A549 (cell line): ENCODE results near the gene MAP1LC3B2. TPM values are rescaled to one million over a fixed set of nuclear protein-coding genes. Genes with fewer than 3 reads are reported as not detected.
A peak's percentile ranks its signal among the peaks of the same experiment; 100 is the strongest.

Source experiments
- ATAC-seq, 2 experiments: fragments of 200-7000 bp in 1 of 2; fragments of >200 bp in 1 of 2; cut with Nextera tagmentation in 1 of 2; cut with Tn5 transposase in 1 of 2; 3 replicates each; pipeline versions ENCODE4 v1.8.0 to v1.9.1; 2018 to 2020; ENCODE audit warnings: mild to moderate bottlenecking in 1 of 2, moderate library complexity in 1 of 2
- CTCF ChIA-PET: fragments of 300-600 bp; sonication (Branson Sonifier 250); formaldehyde crosslinking; extraction: SDS; loops from one replicate; lab custom pipeline; 2021; ENCODE audit warnings: antibody characterized with exemption, inconsistent platforms; lab: Yijun Ruan, JAX
- POLR2A ChIA-PET: fragments of 350-600 bp; formaldehyde crosslinking; extraction: SDS; loops from one replicate; lab custom pipeline; 2021; ENCODE audit warnings: antibody characterized with exemption, inconsistent platforms; lab: Yijun Ruan, JAX
- DNase-seq, 2 experiments: peaks; one replicate each; pipeline versions ENCODE4 v3.0.0 to v3.0.0-alpha.2; 2011 to 2016; ENCODE audit warnings: low read depth in 1 of 2, low spot score in 1 of 2
- FAIRE-seq: peaks from 2 replicates; lab custom pipeline; 2011; peaks lifted over from hg19 to GRCh38; lab: Jason Lieb, UNC
- H3K27ac ChIP-seq, 2 experiments: fragments of >200 bp; sonication (Bioruptor Twin); formaldehyde crosslinking; 3 replicates each; pipeline ENCODE4 v1.5.1; 2016 to 2017
- H3K4me1 ChIP-seq: fragments of >200 bp; sonication (Bioruptor Twin); formaldehyde crosslinking; 3 replicates; pipeline ENCODE4 v1.6.1; 2016
- H3K4me2 ChIP-seq: fragments of >200 bp; sonication (Bioruptor Twin); formaldehyde crosslinking; 3 replicates; pipeline ENCODE4 v1.6.1; 2016
- H3K4me3 ChIP-seq: fragments of >200 bp; sonication (Bioruptor Twin); formaldehyde crosslinking; 3 replicates; pipeline ENCODE4 v1.5.1; 2016
- H3K9me3 ChIP-seq: fragments of >200 bp; sonication (Bioruptor Twin); formaldehyde crosslinking; 3 replicates; pipeline ENCODE4 v1.6.1; 2016
- CBX2 ChIP-seq: fragments of 200-600 bp; sonication (generic); IDR thresholded peaks from 2 replicates; pipeline ENCODE4 v1.6.1; 2016; ENCODE audit warnings: low read depth, mild to moderate bottlenecking, borderline replicate concordance
- CBX8 ChIP-seq: fragments of 200-600 bp; sonication (generic); IDR thresholded peaks from 2 replicates; pipeline ENCODE4 v1.6.1; 2016
- CHD4 ChIP-seq: fragments of 200-600 bp; sonication (generic); IDR thresholded peaks from 2 replicates; pipeline ENCODE4 v1.6.1; 2016; ENCODE audit warnings: antibody characterized with exemption, mild to moderate bottlenecking, borderline replicate concordance
- EP300 ChIP-seq, 2 experiments: fragments of >200 bp; sonication (Bioruptor Twin); formaldehyde crosslinking; IDR thresholded peaks; 2 replicates in 1 of 2; 3 replicates in 1 of 2; pipeline ENCODE4 v1.6.1; 2016 to 2017
- ESRRA ChIP-seq: fragments of 150-350 bp; IDR thresholded peaks from 2 replicates; pipeline ENCODE4 v1.6.1; 2014; ENCODE audit warnings: mild to moderate bottlenecking, low read length, borderline replicate concordance
- HEYL ChIP-seq: fragments of 250-450 bp; sonication (Bioruptor Pico); IDR thresholded peaks from 2 replicates; pipeline ENCODE4 v1.8.0; 2021; ENCODE audit warnings: mild to moderate bottlenecking, moderate library complexity
- HOXA7 ChIP-seq: fragments of 250-450 bp; sonication (Bioruptor Pico); IDR thresholded peaks from 2 replicates; pipeline ENCODE4 v1.5.0; 2020; ENCODE audit warnings: mild to moderate bottlenecking, moderate library complexity
- HOXB13 ChIP-seq: fragments of 250-450 bp; sonication (Bioruptor Pico); IDR thresholded peaks from 2 replicates; pipeline ENCODE4 v1.5.0; 2020; ENCODE audit warnings: low read depth, mild to moderate bottlenecking, moderate library complexity
- HOXB5 ChIP-seq: fragments of 250-450 bp; sonication (Bioruptor Pico); IDR thresholded peaks from 2 replicates; pipeline ENCODE4 v1.5.0; 2020; ENCODE audit warnings: mild to moderate bottlenecking, moderate library complexity
- KDM5A ChIP-seq: fragments of 200-600 bp; sonication (generic); IDR thresholded peaks from 2 replicates; pipeline ENCODE4 v1.6.1; 2016; ENCODE audit warnings: antibody characterized with exemption, mild to moderate bottlenecking
- MAZ ChIP-seq: fragments of 150-350 bp; IDR thresholded peaks from 2 replicates; pipeline ENCODE4 v1.6.1; 2014; ENCODE audit warnings: antibody characterized with exemption, low read depth, low read length, borderline replicate concordance
- NPAS2 ChIP-seq: fragments of 250-450 bp; sonication (Bioruptor Pico); IDR thresholded peaks from 2 replicates; pipeline ENCODE4 v1.8.0; 2022; ENCODE audit warnings: mild to moderate bottlenecking, moderate library complexity, borderline replicate concordance
- NR3C1 ChIP-seq: fragments of >200 bp; sonication (Bioruptor Twin); formaldehyde crosslinking; IDR thresholded peaks from 3 replicates; pipeline ENCODE4 v1.6.1; 2017
- POLR2AphosphoS2 ChIP-seq: conservative IDR thresholded peaks from 2 replicates; pipeline ENCODE4 v1.6.1; 2012; ENCODE audit warnings: low read length, improper control_type of control experiment, inconsistent platforms
- RARB ChIP-seq: fragments of 250-450 bp; sonication (Bioruptor Pico); IDR thresholded peaks from 2 replicates; pipeline ENCODE4 v1.8.0; 2021; ENCODE audit warnings: mild to moderate bottlenecking, moderate library complexity
- RFX5 ChIP-seq: fragments of 450-650 bp; IDR thresholded peaks from 2 replicates; pipeline ENCODE4 v1.7.1; 2014; ENCODE audit warnings: antibody characterized with exemption, mild to moderate bottlenecking, moderate library complexity
- TFCP2L1 ChIP-seq: fragments of 250-450 bp; sonication (Bioruptor Pico); IDR thresholded peaks from 2 replicates; pipeline ENCODE4 v1.5.0; 2021; ENCODE audit warnings: mild to moderate bottlenecking
- WGBS: methylation state at CpG from one replicate; pipeline ENCODE4 v1.1.6; 2017; ENCODE audit errors: missing lambda C conversion rate; 5-methylcytosine and 5-hydroxymethylcytosine counted together
- polyA plus RNA-seq, 4 experiments: library from polyadenylated mRNA; depleted of rRNA in 3 of 4; stranded (reverse); fragments of >200 nt; fragmentation: RNase III in 1 of 4; extraction: RNeasy Plus Mini Kit Qiagen cat#74134 plus additional on column Dnase treatment in 1 of 4; gene quantifications; 2 replicates in 3 of 4; 3 replicates in 1 of 4; pipeline ENCODE4 v1.2.3, GENCODE V29; 2011 to 2017
- TF ChIP-seq, protein P1 (sequence below): fragments of 200-600 bp; sonication (generic); IDR thresholded peaks from 2 replicates; pipeline ENCODE4 v1.6.1; 2016; ENCODE audit warnings: antibody characterized with exemption, mild to moderate bottlenecking, moderate library complexity
- TF ChIP-seq, protein P2 (sequence below): fragments of 250-450 bp; sonication (Bioruptor Pico); IDR thresholded peaks from 2 replicates; pipeline ENCODE4 v1.5.0; 2020; ENCODE audit warnings: low read depth, mild to moderate bottlenecking, moderate library complexity
- TF ChIP-seq, protein P3 (sequence below): IDR thresholded peaks from 2 replicates; pipeline ENCODE4 v1.6.1; 2012
- TF ChIP-seq, protein P4 (sequence below): fragments of 450-650 bp; IDR thresholded peaks from 2 replicates; pipeline ENCODE4 v1.6.1; 2014; ENCODE audit warnings: antibody characterized with exemption

MAP1LC3B2 gene
- polyA plus RNA-seq, 2 of the 4 experiments (the other 2 are of a cell fraction): 2.1 to 2.8 TPM

DNA sequence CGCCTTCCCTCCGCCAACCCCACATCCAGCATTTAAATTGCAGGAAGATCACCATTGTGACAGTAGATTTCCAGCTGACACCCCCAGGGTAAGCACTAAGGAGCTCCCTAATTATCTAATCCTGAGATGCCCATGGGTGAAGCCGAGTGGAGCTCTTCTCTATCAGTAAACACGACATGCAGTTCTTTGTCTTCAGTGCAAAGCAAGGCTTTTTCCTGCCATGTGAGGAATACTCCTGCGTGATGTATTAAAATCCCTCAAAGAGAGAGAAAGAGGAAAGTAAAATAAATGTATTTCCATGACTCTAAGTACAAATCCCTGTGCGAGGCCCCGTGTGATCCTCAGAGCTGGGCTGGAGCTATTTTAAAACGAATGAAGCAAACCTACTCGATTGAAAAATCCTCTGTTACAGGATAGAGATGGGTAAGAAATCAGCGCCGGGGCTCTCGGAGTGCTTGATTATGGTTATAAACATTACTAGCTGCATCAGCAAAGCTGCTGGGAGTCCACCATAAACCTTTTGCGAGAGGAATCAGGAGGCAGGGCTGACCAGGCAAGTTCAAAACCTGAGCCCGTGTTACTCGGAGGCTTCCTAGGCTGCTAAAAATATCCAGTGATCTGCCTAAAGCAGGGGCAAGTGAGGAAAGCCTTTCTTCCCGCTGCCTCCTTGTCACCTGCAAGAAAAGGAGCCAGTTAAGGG is 61.5 kb downstream of the MAP1LC3B2 start:
- Histone ChIP-seq H3K9me3 (peaks cover 27% of the 10 kb centered on the region), H3K4me3 (no peak overlapping the region), H3K4me2 (peak overlapping the region; percentile 24; the same call in 1 of the 3 replicates), H3K4me1 (peaks cover 11% of the 10 kb centered on the region; the same call in 1 of the 3 replicates), H3K27ac (no peak overlapping the region)
- FAIRE-seq (no peak), DNase-seq (no peak), ATAC-seq (peak in 1 of 2 experiments; percentile 20; a peak in 2 of 6 replicates)
- TF ChIP-seq, protein P1, sequence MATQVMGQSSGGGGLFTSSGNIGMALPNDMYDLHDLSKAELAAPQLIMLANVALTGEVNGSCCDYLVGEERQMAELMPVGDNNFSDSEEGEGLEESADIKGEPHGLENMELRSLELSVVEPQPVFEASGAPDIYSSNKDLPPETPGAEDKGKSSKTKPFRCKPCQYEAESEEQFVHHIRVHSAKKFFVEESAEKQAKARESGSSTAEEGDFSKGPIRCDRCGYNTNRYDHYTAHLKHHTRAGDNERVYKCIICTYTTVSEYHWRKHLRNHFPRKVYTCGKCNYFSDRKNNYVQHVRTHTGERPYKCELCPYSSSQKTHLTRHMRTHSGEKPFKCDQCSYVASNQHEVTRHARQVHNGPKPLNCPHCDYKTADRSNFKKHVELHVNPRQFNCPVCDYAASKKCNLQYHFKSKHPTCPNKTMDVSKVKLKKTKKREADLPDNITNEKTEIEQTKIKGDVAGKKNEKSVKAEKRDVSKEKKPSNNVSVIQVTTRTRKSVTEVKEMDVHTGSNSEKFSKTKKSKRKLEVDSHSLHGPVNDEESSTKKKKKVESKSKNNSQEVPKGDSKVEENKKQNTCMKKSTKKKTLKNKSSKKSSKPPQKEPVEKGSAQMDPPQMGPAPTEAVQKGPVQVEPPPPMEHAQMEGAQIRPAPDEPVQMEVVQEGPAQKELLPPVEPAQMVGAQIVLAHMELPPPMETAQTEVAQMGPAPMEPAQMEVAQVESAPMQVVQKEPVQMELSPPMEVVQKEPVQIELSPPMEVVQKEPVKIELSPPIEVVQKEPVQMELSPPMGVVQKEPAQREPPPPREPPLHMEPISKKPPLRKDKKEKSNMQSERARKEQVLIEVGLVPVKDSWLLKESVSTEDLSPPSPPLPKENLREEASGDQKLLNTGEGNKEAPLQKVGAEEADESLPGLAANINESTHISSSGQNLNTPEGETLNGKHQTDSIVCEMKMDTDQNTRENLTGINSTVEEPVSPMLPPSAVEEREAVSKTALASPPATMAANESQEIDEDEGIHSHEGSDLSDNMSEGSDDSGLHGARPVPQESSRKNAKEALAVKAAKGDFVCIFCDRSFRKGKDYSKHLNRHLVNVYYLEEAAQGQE: no peak
- 81% methylated on average over 16 of the region's 16 CpGs for WGBS
- ChIA-PET POLR2A (no interaction called here), CTCF (interaction anchor here (0.7 to 1.4 kb wide), 5 partner anchors 13 to 253 kb away, joined by 3 to 4 read pairs (median 3); no protein-coding TSS in a partner anchor)

DNA sequence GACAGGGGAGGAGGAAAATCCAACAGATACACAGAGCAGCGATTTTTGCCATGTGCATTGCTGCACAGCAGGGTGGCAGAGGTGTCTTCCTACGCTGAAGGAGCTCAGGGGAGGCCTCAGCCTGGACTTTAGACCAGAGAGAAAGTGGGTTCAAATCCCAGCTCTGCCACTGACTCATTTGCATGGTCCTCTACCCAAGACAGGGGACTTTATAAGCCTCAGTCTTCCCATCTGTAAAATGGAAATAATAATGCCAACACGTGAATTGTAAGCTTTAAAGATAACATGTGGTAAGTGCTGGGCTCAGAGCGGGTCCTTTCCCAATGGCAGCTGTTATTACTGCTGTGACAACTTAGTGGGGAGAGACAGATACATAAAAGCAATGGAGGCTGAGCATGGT is 62.0 kb downstream of the MAP1LC3B2 start:
- Histone ChIP-seq H3K27ac (no peak overlapping the region), H3K4me2 (no peak overlapping the region), H3K4me1 (peaks cover 11% of the 10 kb centered on the region; the same call in 1 of the 3 replicates), H3K9me3 (peaks cover 27% of the 10 kb centered on the region), H3K4me3 (no peak overlapping the region)
- ATAC-seq (no peak), FAIRE-seq (no peak), DNase-seq (no peak)
- TF ChIP-seq RARB (CRISPR knock-in tag): no peak
- TF ChIP-seq, protein P2, sequence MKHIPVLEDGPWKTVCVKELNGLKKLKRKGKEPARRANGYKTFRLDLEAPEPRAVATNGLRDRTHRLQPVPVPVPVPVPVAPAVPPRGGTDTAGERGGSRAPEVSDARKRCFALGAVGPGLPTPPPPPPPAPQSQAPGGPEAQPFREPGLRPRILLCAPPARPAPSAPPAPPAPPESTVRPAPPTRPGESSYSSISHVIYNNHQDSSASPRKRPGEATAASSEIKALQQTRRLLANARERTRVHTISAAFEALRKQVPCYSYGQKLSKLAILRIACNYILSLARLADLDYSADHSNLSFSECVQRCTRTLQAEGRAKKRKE (CRISPR knock-in tag): no peak
- no peak for TF ChIP-seq EP300 (IDR thresholded peaks at IDR 0.05)
- no peak for TF ChIP-seq CHD4
- no peak for TF ChIP-seq KDM5A
- no peak for TF ChIP-seq NPAS2 (CRISPR knock-in tag)
- no peak for TF ChIP-seq CBX2
- TF ChIP-seq MAZ: no peak
- TF ChIP-seq, protein P3, sequence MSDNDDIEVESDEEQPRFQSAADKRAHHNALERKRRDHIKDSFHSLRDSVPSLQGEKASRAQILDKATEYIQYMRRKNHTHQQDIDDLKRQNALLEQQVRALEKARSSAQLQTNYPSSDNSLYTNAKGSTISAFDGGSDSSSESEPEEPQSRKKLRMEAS: no peak
- TF ChIP-seq RFX5: no peak
- TF ChIP-seq NR3C1: no peak
- no peak for TF ChIP-seq CBX8
- TF ChIP-seq, protein P4, sequence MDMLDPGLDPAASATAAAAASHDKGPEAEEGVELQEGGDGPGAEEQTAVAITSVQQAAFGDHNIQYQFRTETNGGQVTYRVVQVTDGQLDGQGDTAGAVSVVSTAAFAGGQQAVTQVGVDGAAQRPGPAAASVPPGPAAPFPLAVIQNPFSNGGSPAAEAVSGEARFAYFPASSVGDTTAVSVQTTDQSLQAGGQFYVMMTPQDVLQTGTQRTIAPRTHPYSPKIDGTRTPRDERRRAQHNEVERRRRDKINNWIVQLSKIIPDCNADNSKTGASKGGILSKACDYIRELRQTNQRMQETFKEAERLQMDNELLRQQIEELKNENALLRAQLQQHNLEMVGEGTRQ: no peak
- TF ChIP-seq HEYL (CRISPR knock-in tag): no peak
- no peak for TF ChIP-seq HOXB5
- TF ChIP-seq POLR2AphosphoS2: no peak
- no peak for TF ChIP-seq HOXB13 (CRISPR knock-in tag)
- TF ChIP-seq ESRRA: no peak
- TF ChIP-seq HOXA7: no peak
- no peak for TF ChIP-seq TFCP2L1
- ChIA-PET CTCF (interaction anchor here (0.7 to 1.0 kb wide), 3 partner anchors 10 to 21 kb away, joined by 3 read pairs; no protein-coding TSS in a partner anchor), POLR2A (no interaction called here)
- 58% methylated on average over 4 of the region's 4 CpGs for WGBS
